GM12875 (cell line): Measurements from ENCODE around the gene APBA2.

Experiments used
- H3K4me3 ChIP-seq: one replicate; pipeline ENCODE4 v1.5.1; 2011; ENCODE audit warnings: low read depth, low read length, control low read depth
- CTCF ChIP-seq: IDR thresholded peaks from 2 replicates; pipeline ENCODE4 v1.5.1; 2011; ENCODE audit warnings: low read depth, mild to moderate bottlenecking, control low read depth, inconsistent platforms, low read length, moderate library complexity, borderline replicate concordance; ENCODE audit not compliant: insufficient read depth

APBA2 gene

GRCh38 chr15:28993720-28994053 lies 107.9 kb downstream of the APBA2 start:
- TF ChIP-seq CTCF, result no peak
- H3K4me3 ChIP-seq, result no peak overlapping the region

GRCh38 chr15:28994142-28994830 lies 108.5 kb downstream of the APBA2 start:
- no peak overlapping the region for H3K4me3 ChIP-seq
- no peak for TF ChIP-seq CTCF

GRCh38 chr15:28994831-28995596 lies 109.2 kb downstream of the APBA2 start:
- no peak for TF ChIP-seq CTCF
- no peak overlapping the region for H3K4me3 ChIP-seq

GRCh38 chr15:28995705-28996104 lies 109.9 kb downstream of the APBA2 start:
- no peak overlapping the region for H3K4me3 ChIP-seq
- TF ChIP-seq CTCF, result no peak

GRCh38 chr15:28996289-28996688 lies 110.5 kb downstream of the APBA2 start:
- no peak for TF ChIP-seq CTCF
- no peak overlapping the region for H3K4me3 ChIP-seq

GRCh38 chr15:28996953-28997352 lies 111.2 kb downstream of the APBA2 start:
- TF ChIP-seq CTCF, result no peak
- H3K4me3 ChIP-seq, result no peak overlapping the region

- no peak overlapping the region for H3K4me3 ChIP-seq
- no peak for TF ChIP-seq CTCF
Observed at GRCh38 chr15:28997791-28998190, 112.0 kb downstream of the APBA2 start.
